GM13977 (cell line): Measurements from ENCODE around the gene NDUFAF2.
"Not testable (repeated sequence)": the region's sequence is repeated elsewhere in the genome, so short reads cannot be mapped to it uniquely, and the experiment has no call there.

Experiments
- DNase-seq: peaks from one replicate; pipeline ENCODE4 v3.0.0; 2012; ENCODE audit warnings: low spot score
- in situ Hi-C: fragments of 300-500 bp; cut with MboI; formaldehyde crosslinking; loops from one replicate; pipeline ENCODE4 v1.12.0; 2022; ENCODE audit warnings: low sequenced_read_pairs, low pct_unique_long_range_greater_than_20kb, mixed read lengths, inconsistent platforms; ENCODE audit not compliant: unreplicated experiment
- TF ChIP-seq, protein P1 (sequence below): IDR thresholded peaks from 2 replicates; pipeline ENCODE4 v1.5.1; 2012; ENCODE audit warnings: mild to moderate bottlenecking, control low read depth; ENCODE audit not compliant: insufficient read depth; ENCODE audit errors: extremely low read depth, missing control alignments

NDUFAF2 gene

DNA sequence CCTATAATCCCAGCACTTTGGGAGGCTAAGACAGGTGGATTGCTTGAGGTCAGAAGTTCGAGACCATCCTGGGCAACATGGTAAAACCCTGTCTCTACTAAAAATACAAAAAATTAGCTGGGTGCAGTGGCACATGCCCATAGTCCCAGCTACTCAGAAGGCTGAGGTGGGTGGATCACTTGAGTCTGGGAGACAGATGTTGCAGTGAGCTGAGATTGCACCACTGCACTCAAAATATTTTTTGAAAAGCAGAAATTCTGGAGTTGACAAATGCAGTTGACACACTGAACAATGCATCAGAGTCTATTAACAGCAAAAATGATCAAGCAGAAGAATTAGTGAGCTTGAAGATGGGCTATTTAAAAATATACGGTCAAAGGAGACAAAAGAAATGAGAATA is 35.5 kb downstream of the NDUFAF2 start:
- no peak for DNase-seq
- in situ Hi-C loops, result no loop called here
- TF ChIP-seq, protein P1, sequence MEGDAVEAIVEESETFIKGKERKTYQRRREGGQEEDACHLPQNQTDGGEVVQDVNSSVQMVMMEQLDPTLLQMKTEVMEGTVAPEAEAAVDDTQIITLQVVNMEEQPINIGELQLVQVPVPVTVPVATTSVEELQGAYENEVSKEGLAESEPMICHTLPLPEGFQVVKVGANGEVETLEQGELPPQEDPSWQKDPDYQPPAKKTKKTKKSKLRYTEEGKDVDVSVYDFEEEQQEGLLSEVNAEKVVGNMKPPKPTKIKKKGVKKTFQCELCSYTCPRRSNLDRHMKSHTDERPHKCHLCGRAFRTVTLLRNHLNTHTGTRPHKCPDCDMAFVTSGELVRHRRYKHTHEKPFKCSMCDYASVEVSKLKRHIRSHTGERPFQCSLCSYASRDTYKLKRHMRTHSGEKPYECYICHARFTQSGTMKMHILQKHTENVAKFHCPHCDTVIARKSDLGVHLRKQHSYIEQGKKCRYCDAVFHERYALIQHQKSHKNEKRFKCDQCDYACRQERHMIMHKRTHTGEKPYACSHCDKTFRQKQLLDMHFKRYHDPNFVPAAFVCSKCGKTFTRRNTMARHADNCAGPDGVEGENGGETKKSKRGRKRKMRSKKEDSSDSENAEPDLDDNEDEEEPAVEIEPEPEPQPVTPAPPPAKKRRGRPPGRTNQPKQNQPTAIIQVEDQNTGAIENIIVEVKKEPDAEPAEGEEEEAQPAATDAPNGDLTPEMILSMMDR, result no peak

DNA sequence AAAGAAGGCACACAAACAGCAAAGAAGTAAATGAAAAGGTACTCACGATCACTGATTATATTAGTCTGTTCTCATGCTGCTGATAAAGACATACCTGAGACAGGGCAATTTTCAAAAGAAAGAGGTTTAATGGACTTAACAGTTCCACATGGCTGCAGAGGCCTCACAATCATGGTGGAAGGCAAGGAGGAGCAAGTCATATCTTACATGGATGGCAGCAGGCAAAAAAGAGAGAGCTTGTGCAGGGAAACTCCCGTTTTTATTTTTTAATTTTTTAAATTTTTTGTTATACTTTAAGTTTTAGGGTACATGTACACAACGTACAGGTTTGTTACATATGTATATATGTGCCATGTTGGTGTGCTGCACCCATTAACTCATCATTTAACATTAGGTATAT is 37.1 kb downstream of the NDUFAF2 start:
- DNase-seq, result not testable (repeated sequence)

DNA sequence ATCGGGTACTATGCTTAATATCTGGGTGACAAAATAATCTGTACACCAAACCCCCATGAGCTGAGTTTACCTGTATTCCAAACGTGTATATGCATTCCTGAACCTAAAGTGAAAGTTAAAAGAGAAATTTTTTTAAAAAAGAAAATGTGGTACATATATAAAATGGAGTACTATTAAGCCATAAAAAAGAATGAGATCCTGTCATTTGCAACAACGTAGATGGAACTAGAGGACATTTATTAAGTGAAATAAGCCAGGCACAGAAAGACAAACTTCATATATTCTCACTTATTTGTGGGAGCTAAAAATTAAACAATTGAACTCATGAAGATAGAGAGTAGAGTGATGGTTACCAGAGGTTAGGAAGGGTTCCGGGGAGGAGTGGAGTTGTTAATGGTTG is 44.8 kb downstream of the NDUFAF2 start:
- in situ Hi-C loops, result no loop called here
- TF ChIP-seq, protein P1, result no peak
- DNase-seq, result no peak

More for the DNA sequence above, 37.1 kb downstream of the NDUFAF2 start:
- in situ Hi-C loops, result not testable (repeated sequence)

DNA sequence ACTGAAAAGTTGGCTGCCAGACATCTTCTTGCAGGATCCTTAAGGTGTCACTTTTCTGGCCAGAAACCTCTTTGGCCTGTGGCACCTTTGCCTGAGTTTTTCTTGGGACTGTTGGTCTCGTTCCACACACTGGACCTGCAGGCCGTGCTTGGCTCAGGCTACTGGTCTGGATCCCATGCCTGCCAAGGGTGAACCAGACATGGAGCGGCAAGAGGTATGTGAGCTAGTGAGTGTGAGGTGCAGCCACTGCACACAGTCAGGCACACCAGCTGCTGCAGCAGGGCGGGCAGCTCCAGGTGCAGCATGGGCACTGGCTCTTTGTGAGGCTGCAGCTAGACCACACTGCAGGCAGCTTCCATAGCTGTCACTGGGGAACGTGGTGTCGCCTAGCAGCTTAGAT is 47.9 kb downstream of the NDUFAF2 start:
- DNase-seq, result no peak
- in situ Hi-C loops, result no loop called here
- TF ChIP-seq, protein P1, result no peak

DNA sequence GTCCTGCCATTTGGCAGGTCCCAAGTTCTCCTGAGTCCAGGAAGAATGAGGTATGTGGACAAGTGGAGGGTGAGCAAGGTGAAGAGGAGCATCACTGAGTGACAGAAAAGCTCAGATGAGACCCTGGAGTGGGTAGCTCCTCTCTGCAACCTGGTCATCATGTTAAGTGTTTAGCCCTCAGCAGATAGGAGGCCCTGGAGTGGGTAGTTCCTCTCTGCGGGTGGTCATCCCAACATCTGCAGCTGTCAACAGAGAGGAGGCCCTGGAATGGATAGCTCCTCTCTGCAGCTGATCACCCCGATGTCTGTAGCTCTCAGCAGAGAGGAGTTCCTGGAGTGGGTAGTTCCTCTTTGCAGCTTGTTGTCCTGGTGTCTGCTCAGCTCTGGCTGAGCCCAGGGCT is 48.4 kb downstream of the NDUFAF2 start:
- TF ChIP-seq, protein P1, result no peak
- in situ Hi-C loops, result no loop called here
- no peak for DNase-seq

DNA sequence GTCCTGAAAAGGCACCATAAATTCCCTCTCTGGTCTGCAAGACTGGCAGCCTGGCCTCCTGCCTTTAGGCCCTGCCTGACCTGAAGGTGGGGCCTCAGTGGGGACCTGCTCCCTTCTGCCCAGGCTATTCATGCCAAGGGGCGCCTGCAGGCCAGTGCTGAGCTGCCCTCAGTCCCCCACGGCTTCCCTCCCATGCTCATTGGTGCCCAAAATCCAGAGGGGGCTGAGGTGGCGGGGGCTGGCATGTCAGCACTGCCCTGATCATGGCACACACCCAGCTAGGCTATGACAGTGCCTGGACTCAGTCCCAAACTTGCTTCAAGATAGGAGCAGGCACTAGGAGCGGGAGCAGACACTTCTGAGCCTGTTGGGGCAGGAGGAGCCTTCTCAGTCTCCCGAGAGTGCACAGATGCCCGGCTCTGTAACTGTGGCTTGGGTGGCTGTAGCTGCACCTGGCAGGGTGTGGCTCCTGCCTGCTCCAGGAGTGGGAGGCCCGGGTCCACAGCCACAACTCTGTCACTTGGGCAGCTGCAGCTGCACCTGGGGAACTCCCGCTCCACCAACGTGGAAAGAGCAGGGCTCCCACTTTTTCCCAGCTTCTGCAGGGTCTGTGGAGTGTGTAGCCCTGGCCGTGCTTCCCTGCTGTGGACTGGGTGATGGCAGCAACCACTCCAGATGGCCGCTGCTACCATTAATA is 49.0 kb downstream of the NDUFAF2 start:
- in situ Hi-C loops, result no loop called here
- TF ChIP-seq, protein P1, result no peak
- DNase-seq, result no peak

DNA sequence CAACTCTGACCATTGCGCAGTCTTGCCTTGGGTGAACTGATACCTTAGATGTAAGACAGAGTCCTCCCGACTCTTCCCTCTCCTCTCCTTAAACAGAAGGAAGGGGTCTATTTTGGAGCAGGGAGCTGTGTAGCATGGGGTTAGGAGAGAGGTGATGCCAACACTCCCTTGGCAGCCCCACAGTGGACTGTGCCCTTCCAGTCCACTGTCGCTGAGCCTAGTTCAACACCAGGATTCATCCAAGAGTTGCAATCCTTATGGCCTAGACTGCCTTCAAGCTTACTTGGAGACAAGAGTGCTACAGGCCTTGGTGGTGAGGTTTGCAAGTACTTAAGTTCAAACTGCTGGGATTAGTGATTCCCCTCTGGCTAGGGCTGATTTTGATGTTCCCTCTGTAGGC is 51.4 kb downstream of the NDUFAF2 start:
- TF ChIP-seq, protein P1, result no peak
- DNase-seq, result no peak
- in situ Hi-C loops, result no loop called here
